HFFc6 (cell line): ENCODE results near the gene SCGB3A2. TPM values are rescaled to one million over a fixed set of nuclear protein-coding genes. Genes with fewer than 3 reads are reported as not detected.

Experiments used
- DNase-seq: peaks from one replicate; pipeline ENCODE4 v3.0.0-alpha.2; 2018
- H3K27ac Mint-ChIP-seq: 2 replicates; pipeline ENCODE4 v1.8.0; 2020; ENCODE audit warnings: mild to moderate bottlenecking, mixed read lengths
- H3K27me3 Mint-ChIP-seq: 2 replicates; pipeline ENCODE4 v1.8.0; 2021; ENCODE audit warnings: mild to moderate bottlenecking, moderate library complexity, mixed read lengths; ENCODE audit not compliant: insufficient read depth
- H3K36me3 Mint-ChIP-seq: 2 replicates; pipeline ENCODE4 v1.8.0; 2021; ENCODE audit warnings: low read depth, mixed read lengths
- H3K4me1 Mint-ChIP-seq: 2 replicates; pipeline ENCODE4 v1.8.0; 2020; ENCODE audit warnings: low read depth, mixed read lengths
- H3K4me3 Mint-ChIP-seq: 2 replicates; pipeline ENCODE4 v1.8.0; 2020; ENCODE audit warnings: mild to moderate bottlenecking, moderate library complexity, mixed read lengths
- H3K9me3 Mint-ChIP-seq: 2 replicates; pipeline ENCODE4 v1.8.0; 2020; ENCODE audit warnings: mild to moderate bottlenecking, mixed read lengths
- total RNA-seq, 6 experiments: library from RNA; stranded (reverse); fragmentation: NEBNext Ultra II Directional; extraction: Animal tissue kit (Norgen Biotek cat#: 25700); gene quantifications; 2 replicates in 1 of 6; 3 replicates in 5 of 6; pipeline ENCODE4 v1.2.3, GENCODE V29; 2021
- TF ChIP-seq, protein P1 (sequence below): fragments of 200-600 bp; sonication (generic); IDR thresholded peaks from 2 replicates; pipeline ENCODE4 v1.5.0; 2021; ENCODE audit warnings: antibody characterized with exemption, mild to moderate bottlenecking

SCGB3A2 gene
- total RNA-seq, 6 experiments from 2014 or later: not detected

- H3K36me3 Mint-ChIP-seq: no peaks in the 10 kb centered on the region
- no peaks in the 10 kb centered on the region for H3K4me1 Mint-ChIP-seq
- no peaks in the 10 kb centered on the region for H3K9me3 Mint-ChIP-seq
- no peak overlapping the region for H3K4me3 Mint-ChIP-seq
- DNase-seq: no peak
- TF ChIP-seq, protein P1, sequence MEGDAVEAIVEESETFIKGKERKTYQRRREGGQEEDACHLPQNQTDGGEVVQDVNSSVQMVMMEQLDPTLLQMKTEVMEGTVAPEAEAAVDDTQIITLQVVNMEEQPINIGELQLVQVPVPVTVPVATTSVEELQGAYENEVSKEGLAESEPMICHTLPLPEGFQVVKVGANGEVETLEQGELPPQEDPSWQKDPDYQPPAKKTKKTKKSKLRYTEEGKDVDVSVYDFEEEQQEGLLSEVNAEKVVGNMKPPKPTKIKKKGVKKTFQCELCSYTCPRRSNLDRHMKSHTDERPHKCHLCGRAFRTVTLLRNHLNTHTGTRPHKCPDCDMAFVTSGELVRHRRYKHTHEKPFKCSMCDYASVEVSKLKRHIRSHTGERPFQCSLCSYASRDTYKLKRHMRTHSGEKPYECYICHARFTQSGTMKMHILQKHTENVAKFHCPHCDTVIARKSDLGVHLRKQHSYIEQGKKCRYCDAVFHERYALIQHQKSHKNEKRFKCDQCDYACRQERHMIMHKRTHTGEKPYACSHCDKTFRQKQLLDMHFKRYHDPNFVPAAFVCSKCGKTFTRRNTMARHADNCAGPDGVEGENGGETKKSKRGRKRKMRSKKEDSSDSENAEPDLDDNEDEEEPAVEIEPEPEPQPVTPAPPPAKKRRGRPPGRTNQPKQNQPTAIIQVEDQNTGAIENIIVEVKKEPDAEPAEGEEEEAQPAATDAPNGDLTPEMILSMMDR: no peak
- H3K27me3 Mint-ChIP-seq: no peaks in the 10 kb centered on the region; the same call in 1 of the 2 replicates
- no peak overlapping the region for H3K27ac Mint-ChIP-seq
These were observed 21.7 kb upstream of the SCGB3A2 start for GRCh38 chr5:147856801-147857200.

DNA sequence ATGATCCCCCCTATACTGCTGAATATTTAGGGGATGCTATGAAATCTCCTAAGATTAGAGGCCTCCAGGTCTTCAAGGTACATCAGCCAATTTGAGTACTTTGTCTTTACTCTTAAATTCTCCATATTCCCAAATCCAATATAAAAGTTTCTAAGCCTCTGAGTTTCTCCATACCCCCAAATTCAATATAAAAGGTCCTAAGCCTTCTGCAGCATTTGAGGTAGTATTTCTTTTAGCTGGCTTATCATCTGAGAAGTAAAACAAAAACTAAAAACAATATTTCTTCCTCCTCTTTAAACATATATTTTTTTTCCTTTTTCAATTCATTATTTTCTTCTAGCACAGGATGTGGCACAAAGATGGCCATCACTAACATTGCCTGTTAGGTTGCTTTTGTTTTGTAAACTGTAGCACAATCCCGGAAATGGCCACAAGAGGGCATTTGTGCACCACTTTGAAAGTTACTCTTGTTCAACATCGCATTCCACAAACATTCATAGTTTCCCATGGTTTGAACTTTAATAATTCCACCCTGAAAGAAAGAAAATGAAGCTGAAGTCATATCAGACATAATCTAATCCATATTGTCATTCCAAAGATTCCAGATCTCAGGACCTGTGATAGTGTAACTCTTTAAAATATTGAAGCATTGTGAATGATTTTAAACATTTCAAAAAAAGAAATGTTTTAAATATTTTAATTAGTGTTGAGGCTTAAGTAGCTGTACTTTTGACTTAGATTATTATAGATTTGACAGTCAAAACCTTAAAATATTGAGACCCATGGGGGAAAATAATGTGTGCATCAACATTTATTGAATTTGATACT lies 21.0 kb upstream of the SCGB3A2 start:
- Mint-ChIP-seq H3K9me3 (no peaks in the 10 kb centered on the region), H3K4me1 (no peaks in the 10 kb centered on the region), H3K36me3 (no peaks in the 10 kb centered on the region), H3K27me3 (no peaks in the 10 kb centered on the region; the same call in 1 of the 2 replicates), H3K27ac (no peak overlapping the region), H3K4me3 (no peak overlapping the region)
- TF ChIP-seq, protein P1: peak; percentile 89
- peak; percentile 56 for DNase-seq

- Mint-ChIP-seq H3K27me3 (no peaks in the 10 kb centered on the region; the same call in 1 of the 2 replicates), H3K9me3 (no peaks in the 10 kb centered on the region), H3K27ac (no peak overlapping the region), H3K4me1 (no peaks in the 10 kb centered on the region), H3K36me3 (no peaks in the 10 kb centered on the region), H3K4me3 (no peak overlapping the region)
- TF ChIP-seq, protein P1: no peak
- DNase-seq: no peak
These were observed 19.9 kb upstream of the SCGB3A2 start for GRCh38 chr5:147858565-147858964.

DNA sequence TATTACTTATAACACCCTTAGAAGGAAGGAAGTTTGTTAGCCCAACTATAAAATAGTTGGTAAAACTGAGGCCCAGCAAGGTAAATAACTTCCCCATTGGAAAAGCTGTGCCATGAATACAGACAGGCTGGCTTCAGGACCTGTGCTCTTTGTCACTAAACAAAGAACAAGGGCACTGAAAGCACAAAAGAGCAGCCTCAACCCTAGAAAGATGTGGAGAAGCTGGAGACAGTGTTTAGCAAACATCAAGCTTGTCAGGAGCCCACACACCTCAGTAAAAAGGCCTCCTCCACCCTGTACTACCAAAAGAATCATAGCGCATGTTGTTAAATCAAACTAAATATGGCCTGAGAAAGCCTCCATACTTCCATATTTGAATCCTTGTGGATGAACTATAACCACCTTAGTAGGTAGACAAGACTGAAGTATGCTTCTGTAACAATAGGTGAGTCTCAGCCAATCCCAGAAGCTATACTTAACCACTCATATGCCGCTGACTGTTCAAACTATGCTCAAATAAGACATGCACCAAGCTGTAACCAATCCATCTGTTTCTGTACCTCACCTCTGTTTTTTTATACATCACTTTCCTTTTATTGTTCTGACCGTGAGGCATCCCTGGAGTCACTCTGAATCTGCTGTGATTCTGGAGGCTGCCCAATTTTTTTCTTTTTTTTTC lies 18.4 kb upstream of the SCGB3A2 start:
- TF ChIP-seq, protein P1: no peak
- Mint-ChIP-seq H3K27ac (no peak overlapping the region), H3K9me3 (no peaks in the 10 kb centered on the region), H3K27me3 (no peaks in the 10 kb centered on the region; the same call in 1 of the 2 replicates), H3K4me3 (no peak overlapping the region), H3K36me3 (no peaks in the 10 kb centered on the region), H3K4me1 (no peaks in the 10 kb centered on the region)
- no peak for DNase-seq

GRCh38 chr5:147860641-147861025 lies 17.9 kb upstream of the SCGB3A2 start:
- TF ChIP-seq, protein P1: no peak
- no peak overlapping the region for H3K27ac Mint-ChIP-seq
- H3K4me1 Mint-ChIP-seq: no peaks in the 10 kb centered on the region
- H3K4me3 Mint-ChIP-seq: no peak overlapping the region
- no peaks in the 10 kb centered on the region for H3K9me3 Mint-ChIP-seq
- no peak for DNase-seq
- H3K27me3 Mint-ChIP-seq: no peaks in the 10 kb centered on the region
- H3K36me3 Mint-ChIP-seq: no peaks in the 10 kb centered on the region
